ENCODE results near the gene ACSM2B.
"Not testable (repeated sequence)": the region's sequence is repeated elsewhere in the genome, so short reads cannot be mapped to it uniquely, and the experiment has no call there.

Gene ACSM2B

GRCh38 chr16:20586112-20586511 lies 9.9 kb upstream of the ACSM2B start:
- DNase-seq (ENCODE audit: low spot score in 2 of 2); H3K4me1 Mint-ChIP-seq; H3K4me3 Mint-ChIP-seq; H3K9me3 Mint-ChIP-seq; H3K27ac Mint-ChIP-seq (ENCODE audit: low read depth); H3K36me3 Mint-ChIP-seq (ENCODE audit: insufficient read depth); H3K27me3 Mint-ChIP-seq; ATAC-seq (replicated peaks; ENCODE audit: extremely low read depth, poor library complexity, severe bottlenecking): not testable (repeated sequence)

- not testable (repeated sequence) for H3K27me3 Mint-ChIP-seq; H3K27ac Mint-ChIP-seq (ENCODE audit: low read depth); H3K4me1 Mint-ChIP-seq; H3K36me3 Mint-ChIP-seq (ENCODE audit: insufficient read depth); DNase-seq (ENCODE audit: low spot score in 2 of 2); H3K4me3 Mint-ChIP-seq; ATAC-seq (replicated peaks; ENCODE audit: extremely low read depth, poor library complexity, severe bottlenecking); H3K9me3 Mint-ChIP-seq
These were observed 4.5 kb upstream of the ACSM2B start for GRCh38 chr16:20580487-20581259.

GRCh38 chr16:20578091-20578490 lies 1.9 kb upstream of the ACSM2B start:
- H3K27me3 Mint-ChIP-seq; H3K4me1 Mint-ChIP-seq; H3K9me3 Mint-ChIP-seq; H3K4me3 Mint-ChIP-seq; H3K36me3 Mint-ChIP-seq (ENCODE audit: insufficient read depth); DNase-seq (ENCODE audit: low spot score in 2 of 2); H3K27ac Mint-ChIP-seq (ENCODE audit: low read depth); ATAC-seq (replicated peaks; ENCODE audit: extremely low read depth, poor library complexity, severe bottlenecking): not testable (repeated sequence)

GRCh38 chr16:20569117-20569651 lies 7.0 kb downstream of the ACSM2B start:
- ATAC-seq (replicated peaks; ENCODE audit: extremely low read depth, poor library complexity, severe bottlenecking); DNase-seq (ENCODE audit: low spot score in 2 of 2); H3K4me3 Mint-ChIP-seq; H3K36me3 Mint-ChIP-seq (ENCODE audit: insufficient read depth); H3K27ac Mint-ChIP-seq (ENCODE audit: low read depth); H3K9me3 Mint-ChIP-seq; H3K4me1 Mint-ChIP-seq: not testable (repeated sequence)
- H3K27me3 Mint-ChIP-seq: peaks cover 10% of the 10 kb centered on the region

GRCh38 chr16:20568404-20568803 lies 7.8 kb downstream of the ACSM2B start:
- H3K27me3 Mint-ChIP-seq: peaks cover 10% of the 10 kb centered on the region
- no peaks in the 10 kb centered on the region for H3K9me3 Mint-ChIP-seq
- no peak for ATAC-seq (replicated peaks; ENCODE audit: extremely low read depth, poor library complexity, severe bottlenecking)
- no peaks in the 10 kb centered on the region for H3K36me3 Mint-ChIP-seq (ENCODE audit: insufficient read depth)
- H3K4me3 Mint-ChIP-seq: no peak overlapping the region
- H3K27ac Mint-ChIP-seq (ENCODE audit: low read depth): no peak overlapping the region
- H3K4me1 Mint-ChIP-seq: no peaks in the 10 kb centered on the region
- no peak for DNase-seq (ENCODE audit: low spot score in 2 of 2)

GRCh38 chr16:20566864-20567263 lies 9.3 kb downstream of the ACSM2B start:
- ATAC-seq (replicated peaks; ENCODE audit: extremely low read depth, poor library complexity, severe bottlenecking): no peak
- H3K9me3 Mint-ChIP-seq: no peaks in the 10 kb centered on the region

GRCh38 chr16:20565334-20565733 lies 10.8 kb downstream of the ACSM2B start:
- not testable (repeated sequence) for H3K27me3 Mint-ChIP-seq; H3K27ac Mint-ChIP-seq (ENCODE audit: low read depth); ATAC-seq (replicated peaks; ENCODE audit: extremely low read depth, poor library complexity, severe bottlenecking); H3K9me3 Mint-ChIP-seq; H3K4me3 Mint-ChIP-seq; H3K4me1 Mint-ChIP-seq; DNase-seq (ENCODE audit: low spot score in 2 of 2); H3K36me3 Mint-ChIP-seq (ENCODE audit: insufficient read depth)

More at GRCh38 chr16:20566864-20567263, 9.3 kb downstream of the ACSM2B start:
- Mint-ChIP-seq H3K4me1 (no peaks in the 10 kb centered on the region), H3K36me3 (ENCODE audit: insufficient read depth) (no peaks in the 10 kb centered on the region), H3K4me3 (no peak overlapping the region), H3K27me3 (peaks cover 10% of the 10 kb centered on the region), H3K27ac (ENCODE audit: low read depth) (no peak overlapping the region)
- no peak for DNase-seq (ENCODE audit: low spot score in 2 of 2)

GRCh38 chr16:20564218-20564617 lies 11.9 kb downstream of the ACSM2B start:
- H3K27ac Mint-ChIP-seq (ENCODE audit: low read depth); H3K4me1 Mint-ChIP-seq; H3K36me3 Mint-ChIP-seq (ENCODE audit: insufficient read depth); H3K27me3 Mint-ChIP-seq; ATAC-seq (replicated peaks; ENCODE audit: extremely low read depth, poor library complexity, severe bottlenecking); H3K4me3 Mint-ChIP-seq; H3K9me3 Mint-ChIP-seq; DNase-seq (ENCODE audit: low spot score in 2 of 2): not testable (repeated sequence)

- not testable (repeated sequence) for ATAC-seq (replicated peaks; ENCODE audit: extremely low read depth, poor library complexity, severe bottlenecking); H3K36me3 Mint-ChIP-seq (ENCODE audit: insufficient read depth); H3K4me3 Mint-ChIP-seq; DNase-seq (ENCODE audit: low spot score in 2 of 2); H3K9me3 Mint-ChIP-seq; H3K4me1 Mint-ChIP-seq; H3K27ac Mint-ChIP-seq (ENCODE audit: low read depth); H3K27me3 Mint-ChIP-seq
These were observed 20.5 kb downstream of the ACSM2B start for GRCh38 chr16:20555628-20556027.

GRCh38 chr16:20554689-20555088 lies 21.5 kb downstream of the ACSM2B start:
- not testable (repeated sequence) for H3K4me1 Mint-ChIP-seq; ATAC-seq (replicated peaks; ENCODE audit: extremely low read depth, poor library complexity, severe bottlenecking); H3K27me3 Mint-ChIP-seq; H3K9me3 Mint-ChIP-seq; H3K27ac Mint-ChIP-seq (ENCODE audit: low read depth); DNase-seq (ENCODE audit: low spot score in 2 of 2); H3K4me3 Mint-ChIP-seq; H3K36me3 Mint-ChIP-seq (ENCODE audit: insufficient read depth)

- not testable (repeated sequence) for DNase-seq (ENCODE audit: low spot score in 2 of 2); ATAC-seq (replicated peaks; ENCODE audit: extremely low read depth, poor library complexity, severe bottlenecking); H3K27ac Mint-ChIP-seq (ENCODE audit: low read depth); H3K4me1 Mint-ChIP-seq; H3K27me3 Mint-ChIP-seq; H3K9me3 Mint-ChIP-seq; H3K36me3 Mint-ChIP-seq (ENCODE audit: insufficient read depth); H3K4me3 Mint-ChIP-seq
These were observed 22.7 kb downstream of the ACSM2B start for GRCh38 chr16:20553493-20553892.

GRCh38 chr16:20546951-20547350 lies 29.2 kb downstream of the ACSM2B start:
- ATAC-seq (replicated peaks; ENCODE audit: extremely low read depth, poor library complexity, severe bottlenecking); H3K9me3 Mint-ChIP-seq; DNase-seq (ENCODE audit: low spot score in 2 of 2); H3K4me3 Mint-ChIP-seq; H3K4me1 Mint-ChIP-seq; H3K27ac Mint-ChIP-seq (ENCODE audit: low read depth); H3K36me3 Mint-ChIP-seq (ENCODE audit: insufficient read depth): not testable (repeated sequence)
- H3K27me3 Mint-ChIP-seq: peaks cover 51% of the 10 kb centered on the region

- not testable (repeated sequence) for H3K4me1 Mint-ChIP-seq; H3K9me3 Mint-ChIP-seq; H3K27ac Mint-ChIP-seq (ENCODE audit: low read depth); ATAC-seq (replicated peaks; ENCODE audit: extremely low read depth, poor library complexity, severe bottlenecking); H3K36me3 Mint-ChIP-seq (ENCODE audit: insufficient read depth); H3K4me3 Mint-ChIP-seq; DNase-seq (ENCODE audit: low spot score in 2 of 2)
- H3K27me3 Mint-ChIP-seq: peaks cover 51% of the 10 kb centered on the region
These were observed 29.8 kb downstream of the ACSM2B start for GRCh38 chr16:20546278-20546853.
